ENCODE data around the gene CLDN8.

Gene CLDN8

GRCh38 chr21:30216041-30216723 is at the start of gene CLDN8:
TSS of gene CLDN8 (minus strand) at chr21:30216097. CDS start at chr21:30215925, 172 bp downstream.
- Histone ChIP-seq H3K4me2 (ENCODE audit: low read length) (no peak within 1 kb of the TSS), H3K27me3 (ENCODE audit: low read depth, low read length) (no peaks in the 10 kb centered on the region), H3K4me3 (ENCODE audit: low read length) (no peak within 1 kb of the TSS), H4K20me1 (ENCODE audit: insufficient read depth, low read length) (no peaks in the 10 kb centered on the region), H3K9me3 (ENCODE audit: insufficient read depth, low read length) (no peaks in the 10 kb centered on the region), H3K27ac (ENCODE audit: low read length) (no peak within 1 kb of the TSS), H3K79me2 (ENCODE audit: low read length) (no peaks in the 10 kb centered on the region), H3K9ac (ENCODE audit: low read length) (no peak within 1 kb of the TSS), H2AFZ (ENCODE audit: low read depth, low read length) (no peak within 1 kb of the TSS), H3K36me3 (replicated peaks; ENCODE audit: low read depth, low read length) (no peaks in the 10 kb centered on the region), H3K4me1 (ENCODE audit: low read length) (peaks cover 5% of the 10 kb centered on the region; the same call in 1 of the 2 replicates)
- TF ChIP-seq CTCF (IDR thresholded peaks at IDR 0.05; ENCODE audit: low read depth, low read length), result no peak
- TF ChIP-seq EZH2phosphoT487 (IDR thresholded peaks at IDR 0.05; ENCODE audit: low read depth), result no peak

DNA sequence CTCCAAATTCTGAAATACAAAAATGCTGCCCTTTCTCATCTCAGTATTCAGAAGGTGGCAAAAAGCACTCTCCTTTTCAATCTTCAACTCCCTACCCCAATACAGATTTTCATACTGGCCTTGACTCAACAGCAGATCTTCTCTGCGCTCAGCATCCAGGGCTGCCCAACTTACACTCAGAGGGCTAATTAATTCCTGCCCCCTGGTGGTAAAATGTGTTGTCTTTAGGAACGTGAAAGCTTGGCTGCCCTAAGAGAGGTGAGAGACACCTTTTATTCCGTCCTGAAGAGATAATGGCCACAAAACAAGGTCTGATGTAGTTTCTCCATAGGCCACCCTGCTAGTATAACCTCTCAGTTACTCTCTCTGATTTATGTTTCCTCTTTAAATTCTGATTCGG is 41.9 kb upstream of the CLDN8 start:
- no peak overlapping the region for H3K27ac ChIP-seq (ENCODE audit: low read length)
- H3K36me3 ChIP-seq (replicated peaks; ENCODE audit: low read depth, low read length), result no peaks in the 10 kb centered on the region
- peak; percentile 36 for TF ChIP-seq CTCF (IDR thresholded peaks at IDR 0.05; ENCODE audit: low read depth, low read length)
- no peak for TF ChIP-seq EZH2phosphoT487 (IDR thresholded peaks at IDR 0.05; ENCODE audit: low read depth)
- no peak overlapping the region for H3K4me2 ChIP-seq (ENCODE audit: low read length)
- H3K27me3 ChIP-seq (ENCODE audit: low read depth, low read length), result no peaks in the 10 kb centered on the region
- no peak overlapping the region for H3K9ac ChIP-seq (ENCODE audit: low read length)
- no peaks in the 10 kb centered on the region for H4K20me1 ChIP-seq (ENCODE audit: insufficient read depth, low read length)
- H2AFZ ChIP-seq (ENCODE audit: low read depth, low read length), result no peak overlapping the region
- H3K79me2 ChIP-seq (ENCODE audit: low read length), result no peaks in the 10 kb centered on the region
- H3K9me3 ChIP-seq (ENCODE audit: insufficient read depth, low read length), result no peaks in the 10 kb centered on the region
- H3K4me3 ChIP-seq (ENCODE audit: low read length), result no peak overlapping the region
- no peaks in the 10 kb centered on the region for H3K4me1 ChIP-seq (ENCODE audit: low read length)

GRCh38 chr21:30256100-30256499 is 40.2 kb upstream of the CLDN8 start:
- Histone ChIP-seq H3K9me3 (ENCODE audit: insufficient read depth, low read length) (no peaks in the 10 kb centered on the region), H3K4me3 (ENCODE audit: low read length) (no peak overlapping the region), H4K20me1 (ENCODE audit: insufficient read depth, low read length) (no peaks in the 10 kb centered on the region), H2AFZ (ENCODE audit: low read depth, low read length) (no peak overlapping the region), H3K4me1 (ENCODE audit: low read length) (no peaks in the 10 kb centered on the region), H3K27me3 (ENCODE audit: low read depth, low read length) (no peaks in the 10 kb centered on the region), H3K36me3 (replicated peaks; ENCODE audit: low read depth, low read length) (no peaks in the 10 kb centered on the region), H3K27ac (ENCODE audit: low read length) (no peak overlapping the region), H3K79me2 (ENCODE audit: low read length) (no peaks in the 10 kb centered on the region), H3K9ac (ENCODE audit: low read length) (no peak overlapping the region), H3K4me2 (ENCODE audit: low read length) (no peak overlapping the region)
- no peak for TF ChIP-seq CTCF (IDR thresholded peaks at IDR 0.05; ENCODE audit: low read depth, low read length)
- no peak for TF ChIP-seq EZH2phosphoT487 (IDR thresholded peaks at IDR 0.05; ENCODE audit: low read depth)

DNA sequence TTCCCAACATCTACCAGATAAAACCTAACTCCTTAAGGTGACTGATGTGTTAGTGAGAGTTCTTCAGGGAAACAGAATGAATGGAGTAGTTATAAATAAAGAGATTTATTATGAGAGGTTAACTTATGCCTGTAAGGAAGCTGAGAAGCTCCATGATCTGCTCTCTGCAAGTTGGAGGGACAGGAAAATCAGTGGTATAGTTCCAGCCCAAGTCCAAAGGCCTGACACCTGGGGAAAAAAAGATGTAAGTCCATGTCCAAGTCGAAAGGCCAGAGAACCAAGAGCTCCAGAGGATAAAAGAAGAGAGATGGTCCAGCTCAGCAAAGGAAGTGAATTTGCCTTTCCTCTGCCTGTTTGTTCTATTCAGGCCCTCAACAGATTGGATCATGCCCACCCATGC is 39.8 kb upstream of the CLDN8 start:
- Histone ChIP-seq H3K27ac (ENCODE audit: low read length) (no peak overlapping the region), H3K4me2 (ENCODE audit: low read length) (no peak overlapping the region), H4K20me1 (ENCODE audit: insufficient read depth, low read length) (no peaks in the 10 kb centered on the region), H3K4me1 (ENCODE audit: low read length) (no peaks in the 10 kb centered on the region), H3K9ac (ENCODE audit: low read length) (no peak overlapping the region), H3K79me2 (ENCODE audit: low read length) (no peaks in the 10 kb centered on the region), H2AFZ (ENCODE audit: low read depth, low read length) (no peak overlapping the region), H3K27me3 (ENCODE audit: low read depth, low read length) (no peaks in the 10 kb centered on the region), H3K4me3 (ENCODE audit: low read length) (no peak overlapping the region), H3K36me3 (replicated peaks; ENCODE audit: low read depth, low read length) (no peaks in the 10 kb centered on the region), H3K9me3 (ENCODE audit: insufficient read depth, low read length) (no peaks in the 10 kb centered on the region)
- no peak for TF ChIP-seq EZH2phosphoT487 (IDR thresholded peaks at IDR 0.05; ENCODE audit: low read depth)
- no peak for TF ChIP-seq CTCF (IDR thresholded peaks at IDR 0.05; ENCODE audit: low read depth, low read length)

Measured in OCI-LY3 (cell line).